Thyroid gland (tissue), 4 donors: ENCODE data around the gene DNAH3.

Experiments used
- POLR2A ChIP-seq, 2 donors: fragments of 450-650 bp; IDR thresholded peaks; one replicate each; pipeline ENCODE4 v1.6.1; 2017; ENCODE audit warnings: antibody characterized with exemption in 2 of 2, mild to moderate bottlenecking in 2 of 2, moderate library complexity in 1 of 2
- TF ChIP-seq, protein P1 (sequence below), 6 experiments: fragments of 200-600 bp in 3 of 6; fragments of 450-650 bp in 3 of 6; sonication (generic) in 3 of 6; IDR thresholded peaks; one replicate each; pipeline ENCODE4 v1.5.1; 2016 to 2019; ENCODE audit warnings: antibody characterized with exemption in 6 of 6, mild to moderate bottlenecking in 2 of 6, inconsistent platforms in 1 of 6, moderate library complexity in 1 of 6

- TF ChIP-seq, protein P1, sequence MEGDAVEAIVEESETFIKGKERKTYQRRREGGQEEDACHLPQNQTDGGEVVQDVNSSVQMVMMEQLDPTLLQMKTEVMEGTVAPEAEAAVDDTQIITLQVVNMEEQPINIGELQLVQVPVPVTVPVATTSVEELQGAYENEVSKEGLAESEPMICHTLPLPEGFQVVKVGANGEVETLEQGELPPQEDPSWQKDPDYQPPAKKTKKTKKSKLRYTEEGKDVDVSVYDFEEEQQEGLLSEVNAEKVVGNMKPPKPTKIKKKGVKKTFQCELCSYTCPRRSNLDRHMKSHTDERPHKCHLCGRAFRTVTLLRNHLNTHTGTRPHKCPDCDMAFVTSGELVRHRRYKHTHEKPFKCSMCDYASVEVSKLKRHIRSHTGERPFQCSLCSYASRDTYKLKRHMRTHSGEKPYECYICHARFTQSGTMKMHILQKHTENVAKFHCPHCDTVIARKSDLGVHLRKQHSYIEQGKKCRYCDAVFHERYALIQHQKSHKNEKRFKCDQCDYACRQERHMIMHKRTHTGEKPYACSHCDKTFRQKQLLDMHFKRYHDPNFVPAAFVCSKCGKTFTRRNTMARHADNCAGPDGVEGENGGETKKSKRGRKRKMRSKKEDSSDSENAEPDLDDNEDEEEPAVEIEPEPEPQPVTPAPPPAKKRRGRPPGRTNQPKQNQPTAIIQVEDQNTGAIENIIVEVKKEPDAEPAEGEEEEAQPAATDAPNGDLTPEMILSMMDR (IDR thresholded peaks at IDR 0.05): no peak
- TF ChIP-seq POLR2A (IDR thresholded peaks at IDR 0.05): no peak
Measured at GRCh38 chr16:20920799-20921198, 229.8 kb downstream of the DNAH3 start.
